ENCODE data around the gene MCU. TPM values are rescaled to one million over a fixed set of nuclear protein-coding genes. Genes with fewer than 3 reads are reported as not detected.

The MCU gene
- total and polyA plus RNA-seq, 10 of the 15 experiments (the other 5 are each of a cell fraction or from before 2014, with no cell fraction given) = 5.1 to 49.1 (median 17.9) TPM

DNA sequence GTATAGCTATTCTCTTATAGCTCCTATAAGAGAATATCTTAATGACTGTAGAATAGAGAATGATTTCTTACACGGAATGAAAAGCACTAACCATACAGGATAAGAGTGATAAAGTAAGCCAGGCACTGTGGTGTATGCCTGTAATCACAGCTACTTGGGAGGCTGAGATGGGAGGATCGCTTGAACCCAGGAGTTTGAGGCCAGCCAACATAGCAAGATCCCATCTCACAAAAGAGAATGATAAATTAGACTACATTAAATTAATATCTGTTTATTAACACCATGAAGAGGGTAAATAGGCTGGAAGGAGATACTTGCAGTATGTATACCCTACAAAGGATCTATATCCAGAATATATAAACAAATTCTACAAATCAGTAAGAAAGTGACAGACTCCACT lies 189.3 kb downstream of the MCU start:
- FAIRE-seq (no peak), ATAC-seq (no peak), DNase-seq (ENCODE audit: low read depth, low spot score) (no peak)
- ChIA-PET POLR2A (no interaction called here), CTCF (interaction anchor here (1.2 to 1.3 kb wide), 2 partner anchors 186 to 311 kb away, joined by 3 to 4 read pairs; no protein-coding TSS in a partner anchor), RAD21 (ENCODE audit: unreplicated experiment) (no interaction called here), SMC1A (ENCODE audit: uncharacterized antibody, unreplicated experiment) (interaction anchor here (1.0 kb wide), 1 partner anchor 12 kb away, joined by 3 read pairs; no protein-coding TSS in a partner anchor)
- 100% methylated on average over 2 of the region's 2 CpGs for WGBS (ENCODE audit: insufficient coverage, insufficient replicate concordance, low lambda C conversion rate, missing lambda C conversion rate)
- Histone ChIP-seq H3K79me2 (ENCODE audit: control insufficient read depth, insufficient read depth, low read length) (no peaks in the 10 kb centered on the region), H3K9ac (ENCODE audit: control insufficient read depth, insufficient read depth, low read length) (no peak overlapping the region), H4K20me1 (ENCODE audit: control insufficient read depth, insufficient read depth) (no peaks in the 10 kb centered on the region), H3K4me1 (ENCODE audit: control insufficient read depth, insufficient read depth, low read length) (no peaks in the 10 kb centered on the region), H3K36me3 (ENCODE audit: control insufficient read depth in 2 of 2, insufficient read depth in 2 of 2, low read length in 1 of 2) (no peaks in the 10 kb centered on the region; a peak in 1 of 4 replicates), H3K27ac (ENCODE audit: control insufficient read depth, insufficient read depth) (no peak overlapping the region), H3K4me2 (ENCODE audit: control insufficient read depth, insufficient read depth) (no peak overlapping the region), H3K9me3 (replicated peaks; ENCODE audit: control insufficient read depth, insufficient read depth, low read length) (no peaks in the 10 kb centered on the region; the same call in 1 of the 3 replicates), H2AFZ (ENCODE audit: control insufficient read depth, low read depth, low read length) (no peak overlapping the region), H3K4me3 (no peak overlapping the region), H3K27me3 (replicated peaks in 1 of 2; ENCODE audit: control insufficient read depth in 2 of 2, insufficient read depth in 2 of 2, low read length in 1 of 2) (no peaks in the 10 kb centered on the region)
- BruUV-seq (replicated peaks) = no TSS peak
- TF ChIP-seq SPI1 (IDR thresholded peaks at IDR 0.05; ENCODE audit: borderline replicate concordance, insufficient read depth, low read depth, low read length) (no peak), TCF3 (IDR thresholded peaks at IDR 0.05; ENCODE audit: borderline replicate concordance, insufficient read depth, low read depth, low read length) (no peak)
- TF ChIP-seq, protein P1, sequence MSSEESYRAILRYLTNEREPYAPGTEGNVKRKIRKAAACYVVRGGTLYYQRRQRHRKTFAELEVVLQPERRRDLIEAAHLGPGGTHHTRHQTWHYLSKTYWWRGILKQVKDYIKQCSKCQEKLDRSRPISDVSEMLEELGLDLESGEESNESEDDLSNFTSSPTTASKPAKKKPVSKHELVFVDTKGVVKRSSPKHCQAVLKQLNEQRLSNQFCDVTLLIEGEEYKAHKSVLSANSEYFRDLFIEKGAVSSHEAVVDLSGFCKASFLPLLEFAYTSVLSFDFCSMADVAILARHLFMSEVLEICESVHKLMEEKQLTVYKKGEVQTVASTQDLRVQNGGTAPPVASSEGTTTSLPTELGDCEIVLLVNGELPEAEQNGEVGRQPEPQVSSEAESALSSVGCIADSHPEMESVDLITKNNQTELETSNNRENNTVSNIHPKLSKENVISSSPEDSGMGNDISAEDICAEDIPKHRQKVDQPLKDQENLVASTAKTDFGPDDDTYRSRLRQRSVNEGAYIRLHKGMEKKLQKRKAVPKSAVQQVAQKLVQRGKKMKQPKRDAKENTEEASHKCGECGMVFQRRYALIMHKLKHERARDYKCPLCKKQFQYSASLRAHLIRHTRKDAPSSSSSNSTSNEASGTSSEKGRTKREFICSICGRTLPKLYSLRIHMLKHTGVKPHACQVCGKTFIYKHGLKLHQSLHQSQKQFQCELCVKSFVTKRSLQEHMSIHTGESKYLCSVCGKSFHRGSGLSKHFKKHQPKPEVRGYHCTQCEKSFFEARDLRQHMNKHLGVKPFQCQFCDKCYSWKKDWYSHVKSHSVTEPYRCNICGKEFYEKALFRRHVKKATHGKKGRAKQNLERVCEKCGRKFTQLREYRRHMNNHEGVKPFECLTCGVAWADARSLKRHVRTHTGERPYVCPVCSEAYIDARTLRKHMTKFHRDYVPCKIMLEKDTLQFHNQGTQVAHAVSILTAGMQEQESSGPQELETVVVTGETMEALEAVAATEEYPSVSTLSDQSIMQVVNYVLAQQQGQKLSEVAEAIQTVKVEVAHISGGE (CRISPR knock-in tag; IDR thresholded peaks at IDR 0.05) = no peak
- TF ChIP-seq, protein P2, sequence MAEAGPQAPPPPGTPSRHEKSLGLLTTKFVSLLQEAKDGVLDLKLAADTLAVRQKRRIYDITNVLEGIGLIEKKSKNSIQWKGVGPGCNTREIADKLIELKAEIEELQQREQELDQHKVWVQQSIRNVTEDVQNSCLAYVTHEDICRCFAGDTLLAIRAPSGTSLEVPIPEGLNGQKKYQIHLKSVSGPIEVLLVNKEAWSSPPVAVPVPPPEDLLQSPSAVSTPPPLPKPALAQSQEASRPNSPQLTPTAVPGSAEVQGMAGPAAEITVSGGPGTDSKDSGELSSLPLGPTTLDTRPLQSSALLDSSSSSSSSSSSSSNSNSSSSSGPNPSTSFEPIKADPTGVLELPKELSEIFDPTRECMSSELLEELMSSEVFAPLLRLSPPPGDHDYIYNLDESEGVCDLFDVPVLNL (IDR thresholded peaks at IDR 0.05; ENCODE audit: low read depth, low read length) = no peak
- intact Hi-C loops (cut with micrococcal nuclease; ENCODE audit: unreplicated experiment) = no loop called here
- in situ Hi-C loops (cut with MboI) = no loop called here

All from GM12878 (cell line).